ENCODE results near the gene MORN1. TPM values are rescaled to one million over a fixed set of nuclear protein-coding genes. Genes with fewer than 3 reads are reported as not detected.
A peak's percentile ranks its signal among the peaks of the same experiment; 100 is the strongest.

MORN1 gene
- total and polyA plus RNA-seq, 12 donors: 1.2 to 7.6 (median 5.2) TPM

GRCh38 chr1:2358651-2359640 is 32.4 kb downstream of the MORN1 start:
- Histone ChIP-seq H3K36me3 (no peaks in the 10 kb centered on the region), H3K9me3 (peaks cover 0 to 16% (median 3%) of the 10 kb centered on the region in 11 donors), H3K4me1 (peaks cover 0 to 4% (median 0%) of the 10 kb centered on the region in 9 donors), H3K27ac (no peak overlapping the region), H3K27me3 (no peaks in the 10 kb centered on the region), H3K4me3 (no peak overlapping the region)
- 87 to 96% methylated on average over 24 of the region's 24 CpGs for WGBS, 2 donors
- peak in 1 of 8 donors; percentile 55 for ATAC-seq
- TF ChIP-seq CTCF (IDR thresholded peaks at IDR 0.05): no peak
- peak in 1 of 2 donors; percentile 7 for DNase-seq
- intact Hi-C loops (cut with DNase I): no loop called here

- intact Hi-C loops (cut with DNase I): no loop called here
- H3K36me3 ChIP-seq: no peaks in the 10 kb centered on the region
- H3K9me3 ChIP-seq: peaks cover 0 to 7% (median 0%) of the 10 kb centered on the region in 11 donors
- no peak for TF ChIP-seq CTCF (IDR thresholded peaks at IDR 0.05)
- H3K27ac ChIP-seq: no peak overlapping the region
- ATAC-seq (no peak), DNase-seq (peak in 1 of 2 donors; percentile 3)
- H3K4me3 ChIP-seq: no peak overlapping the region
- 89 to 93% methylated on average over 13 of the region's 13 CpGs for WGBS, 2 donors
- H3K4me1 ChIP-seq: peaks cover 0 to 10% (median 5%) of the 10 kb centered on the region in 9 donors
- no peaks in the 10 kb centered on the region for H3K27me3 ChIP-seq
These were observed 33.3 kb downstream of the MORN1 start for GRCh38 chr1:2358072-2358471.

GRCh38 chr1:2356911-2357845 is 34.2 kb downstream of the MORN1 start:
- H3K27ac ChIP-seq: no peak overlapping the region
- H3K4me1 ChIP-seq: peaks cover 0 to 12% (median 7%) of the 10 kb centered on the region in 9 donors
- no peaks in the 10 kb centered on the region for H3K9me3 ChIP-seq
- 92 to 94% methylated on average over 37 of the region's 37 CpGs for WGBS, 2 donors
- TF ChIP-seq CTCF (IDR thresholded peaks at IDR 0.05): no peak
- H3K27me3 ChIP-seq: no peaks in the 10 kb centered on the region
- intact Hi-C loops (cut with DNase I): no loop called here
- ATAC-seq (no peak), DNase-seq (peak in 1 of 2 donors; percentile 4)
- no peak overlapping the region for H3K4me3 ChIP-seq
- H3K36me3 ChIP-seq: no peaks in the 10 kb centered on the region

- 95% methylated on average over 15 of the region's 15 CpGs for WGBS, 2 donors
- no peaks in the 10 kb centered on the region for H3K27me3 ChIP-seq
- H3K4me3 ChIP-seq: no peak overlapping the region
- no peak overlapping the region for H3K27ac ChIP-seq
- DNase-seq (peak in 1 of 2 donors; percentile 2), ATAC-seq (no peak)
- H3K9me3 ChIP-seq: no peaks in the 10 kb centered on the region
- peaks cover 0 to 12% (median 7%) of the 10 kb centered on the region in 9 donors for H3K4me1 ChIP-seq
- no peaks in the 10 kb centered on the region for H3K36me3 ChIP-seq
- intact Hi-C loops (cut with DNase I): no loop called here
- TF ChIP-seq CTCF (IDR thresholded peaks at IDR 0.05): no peak
These were observed 35.0 kb downstream of the MORN1 start for GRCh38 chr1:2356401-2356800.
